GM10248 (cell line): ENCODE data around the gene SEMA4C.

Experiments
- CTCF ChIA-PET: fragments of 300-600 bp; sonication (Branson Sonifier 250); formaldehyde crosslinking; extraction: SDS; loops from one replicate; lab custom pipeline; 2021; ENCODE audit warnings: antibody characterized with exemption; lab: Yijun Ruan, JAX
- POLR2A ChIA-PET: fragments of 350-650 bp; sonication (Branson Sonifier 250); formaldehyde crosslinking; extraction: SDS; loops from one replicate; lab custom pipeline; 2020; ENCODE audit warnings: antibody characterized with exemption; lab: Yijun Ruan, JAX
- DNase-seq: peaks from one replicate; pipeline ENCODE4 v3.0.0; 2012; ENCODE audit errors: extremely low spot score
- TF ChIP-seq, protein P1 (sequence below): IDR thresholded peaks from 2 replicates; pipeline ENCODE4 v1.5.1; 2012; ENCODE audit warnings: mild to moderate bottlenecking, low read depth; ENCODE audit errors: extremely low read depth, missing control alignments, control extremely low read depth

The SEMA4C gene

DNA sequence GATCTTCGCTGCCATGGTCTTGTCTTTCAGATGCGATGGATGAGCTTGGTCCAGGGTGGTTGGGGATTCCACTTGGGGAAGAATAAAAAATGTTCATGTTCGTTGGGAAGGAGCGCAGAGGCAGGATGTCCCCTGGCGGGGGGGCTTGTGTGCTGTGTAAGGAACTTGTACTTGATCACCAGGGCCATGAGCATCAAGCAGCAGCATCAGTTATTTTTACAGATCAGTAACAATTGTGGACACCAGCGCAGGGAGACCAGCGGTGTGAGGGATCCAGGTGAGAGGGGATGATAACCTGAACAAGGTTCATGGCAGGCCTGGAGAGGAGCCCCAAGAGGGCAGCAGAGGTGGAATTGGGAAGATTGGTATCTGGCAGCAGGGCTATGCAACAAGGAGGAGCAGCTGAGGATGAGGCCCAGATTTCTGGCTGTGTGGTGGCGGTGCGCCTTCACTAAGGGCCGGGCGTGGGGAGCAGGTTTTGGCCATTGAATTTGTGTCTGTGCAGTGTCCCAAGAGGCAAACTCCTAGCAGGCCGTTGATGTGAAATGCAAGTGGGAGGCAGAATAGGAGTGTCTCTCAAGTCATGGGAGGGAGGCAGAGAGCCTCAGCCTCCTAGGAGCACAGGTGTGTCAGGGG is 49.9 kb downstream of the SEMA4C start:
- ChIA-PET POLR2A (interaction anchor here (0.5 kb wide), 1 partner anchor 273 kb away, joined by 5 read pairs; no protein-coding TSS in a partner anchor), CTCF (interaction anchor here (1.1 to 2.6 kb wide), 6 partner anchors 12 to 59 kb away, joined by 3 to 14 read pairs (median 6); partner anchors contain the start of gene ANKRD39)
- TF ChIP-seq, protein P1, sequence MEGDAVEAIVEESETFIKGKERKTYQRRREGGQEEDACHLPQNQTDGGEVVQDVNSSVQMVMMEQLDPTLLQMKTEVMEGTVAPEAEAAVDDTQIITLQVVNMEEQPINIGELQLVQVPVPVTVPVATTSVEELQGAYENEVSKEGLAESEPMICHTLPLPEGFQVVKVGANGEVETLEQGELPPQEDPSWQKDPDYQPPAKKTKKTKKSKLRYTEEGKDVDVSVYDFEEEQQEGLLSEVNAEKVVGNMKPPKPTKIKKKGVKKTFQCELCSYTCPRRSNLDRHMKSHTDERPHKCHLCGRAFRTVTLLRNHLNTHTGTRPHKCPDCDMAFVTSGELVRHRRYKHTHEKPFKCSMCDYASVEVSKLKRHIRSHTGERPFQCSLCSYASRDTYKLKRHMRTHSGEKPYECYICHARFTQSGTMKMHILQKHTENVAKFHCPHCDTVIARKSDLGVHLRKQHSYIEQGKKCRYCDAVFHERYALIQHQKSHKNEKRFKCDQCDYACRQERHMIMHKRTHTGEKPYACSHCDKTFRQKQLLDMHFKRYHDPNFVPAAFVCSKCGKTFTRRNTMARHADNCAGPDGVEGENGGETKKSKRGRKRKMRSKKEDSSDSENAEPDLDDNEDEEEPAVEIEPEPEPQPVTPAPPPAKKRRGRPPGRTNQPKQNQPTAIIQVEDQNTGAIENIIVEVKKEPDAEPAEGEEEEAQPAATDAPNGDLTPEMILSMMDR = no peak
- DNase-seq = no peak

GRCh38 chr2:96819128-96819875 is 50.6 kb downstream of the SEMA4C start:
- ChIA-PET CTCF (interaction anchor here (1.1 to 2.6 kb wide), 5 partner anchors 13 to 58 kb away, joined by 3 to 14 read pairs (median 6); partner anchors contain the start of gene ANKRD39), POLR2A (no interaction called here)
- no peak for DNase-seq

DNA sequence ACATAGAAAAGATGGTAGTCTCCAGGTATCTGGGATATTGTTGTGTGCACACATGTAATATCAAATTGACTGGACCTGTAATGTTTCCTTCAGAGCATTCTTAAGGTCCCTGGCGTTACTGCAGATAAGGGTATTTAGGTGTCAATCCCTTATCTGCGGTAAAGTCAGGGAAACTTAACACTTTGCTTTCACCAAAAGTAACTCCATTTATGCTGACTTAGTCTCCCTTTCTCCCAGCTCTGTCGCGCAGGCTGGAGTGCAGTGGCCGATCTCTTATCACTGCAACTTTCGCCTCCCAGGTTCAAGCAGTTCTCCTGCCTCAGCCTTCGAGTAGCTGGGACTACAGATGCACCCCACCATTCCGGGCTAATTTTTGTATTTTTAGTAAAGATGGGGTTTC is 52.0 kb downstream of the SEMA4C start:
- TF ChIP-seq, protein P1 = no peak
- no peak for DNase-seq
- ChIA-PET CTCF (interaction anchor here (1.8 to 6.8 kb wide), 4 partner anchors 15 to 56 kb away, joined by 6 to 41 read pairs (median 8); partner anchors contain the start of genes ANKRD39 and CNNM4), POLR2A (no interaction called here)

More at GRCh38 chr2:96819128-96819875, 50.6 kb downstream of the SEMA4C start:
- TF ChIP-seq, protein P1 = no peak

DNA sequence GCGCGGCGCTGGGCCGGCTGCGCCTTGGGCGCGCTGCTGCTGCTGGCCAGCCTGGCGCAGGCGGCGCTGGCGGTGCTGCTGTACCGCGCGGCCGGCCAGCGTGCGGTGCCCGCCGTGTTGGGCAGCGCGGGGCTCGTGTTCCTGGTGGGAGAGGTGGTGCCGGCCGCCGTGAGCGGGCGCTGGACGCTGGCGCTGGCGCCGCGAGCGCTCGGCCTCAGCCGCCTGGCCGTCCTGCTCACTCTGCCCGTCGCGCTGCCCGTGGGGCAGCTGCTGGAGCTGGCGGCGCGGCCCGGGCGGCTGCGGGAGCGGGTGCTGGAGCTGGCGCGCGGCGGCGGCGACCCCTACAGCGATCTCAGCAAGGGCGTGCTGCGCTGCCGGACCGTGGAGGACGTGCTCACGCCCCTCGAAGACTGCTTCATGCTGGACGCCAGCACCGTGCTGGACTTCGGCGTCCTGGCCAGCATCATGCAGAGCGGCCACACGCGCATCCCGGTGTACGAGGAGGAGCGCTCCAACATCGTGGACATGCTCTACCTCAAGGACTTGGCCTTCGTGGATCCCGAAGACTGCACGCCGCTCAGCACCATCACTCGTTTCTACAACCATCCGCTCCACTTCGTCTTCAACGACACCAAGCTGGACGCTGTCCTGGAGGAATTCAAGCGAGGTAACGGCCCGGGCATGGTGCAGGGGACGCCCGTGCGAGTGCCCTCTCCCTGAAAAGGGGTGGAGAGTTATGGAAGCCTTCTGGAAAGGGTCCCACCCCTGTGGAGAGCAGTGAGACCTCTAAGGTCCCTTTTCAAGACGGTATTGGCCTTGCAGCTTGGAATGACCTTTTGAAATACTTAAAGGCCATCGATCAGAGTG is 52.8 kb downstream of the SEMA4C start:
- TF ChIP-seq, protein P1 = peak; percentile 15
- ChIA-PET CTCF (interaction anchor here (0.9 to 6.8 kb wide), 10 partner anchors 11 to 287 kb away, joined by 3 to 41 read pairs (median 4); partner anchors contain the start of genes ANKRD39 and CNNM4), POLR2A (no interaction called here)
- no peak for DNase-seq

DNA sequence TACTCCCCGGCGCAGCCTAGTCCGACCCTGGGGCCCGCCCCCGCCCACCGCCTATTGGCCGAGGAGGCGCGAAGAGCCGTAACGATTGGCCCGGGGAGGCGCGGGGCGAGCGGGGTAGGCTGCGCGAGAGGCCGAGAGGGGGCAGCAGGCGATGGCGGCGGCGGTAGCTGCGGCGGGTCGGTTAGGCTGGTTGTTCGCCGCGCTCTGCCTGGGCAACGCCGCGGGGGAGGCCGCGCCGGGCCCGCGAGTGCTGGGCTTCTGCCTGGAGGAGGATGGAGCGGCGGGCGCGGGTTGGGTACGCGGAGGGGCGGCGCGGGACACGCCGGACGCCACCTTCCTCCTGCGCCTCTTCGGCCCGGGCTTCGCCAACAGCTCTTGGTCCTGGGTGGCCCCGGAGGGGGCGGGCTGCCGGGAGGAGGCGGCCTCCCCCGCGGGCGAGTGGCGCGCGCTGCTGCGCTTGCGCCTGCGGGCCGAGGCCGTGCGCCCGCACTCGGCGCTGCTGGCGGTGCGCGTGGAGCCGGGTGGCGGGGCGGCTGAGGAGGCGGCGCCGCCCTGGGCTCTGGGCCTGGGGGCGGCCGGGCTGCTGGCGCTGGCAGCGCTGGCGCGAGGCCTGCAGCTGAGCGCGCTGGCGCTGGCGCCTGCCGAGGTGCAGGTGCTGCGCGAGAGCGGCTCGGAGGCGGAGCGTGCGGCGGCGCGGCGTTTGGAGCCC is 53.6 kb downstream of the SEMA4C start, which contains the start of gene CNNM3:
Gene CNNM3 (plus strand): TSS at position 142 of the 709 bp plus-strand sequence. CDS start 10 bp downstream, at position 152.
- TF ChIP-seq, protein P1 = peak; percentile 37
- ChIA-PET POLR2A (interaction anchor here (0.6 to 1.7 kb wide), 2 partner anchors 49 to 50 kb away, joined by 3 to 5 read pairs; no protein-coding TSS in a partner anchor), CTCF (interaction anchor here (0.8 to 6.8 kb wide), 12 partner anchors 12 to 286 kb away, joined by 3 to 41 read pairs (median 4); partner anchors contain the start of genes ANKRD39 and CNNM4)
- peak; percentile 99 for DNase-seq
